Measurements from ENCODE around the gene PHGDH.

DNA sequence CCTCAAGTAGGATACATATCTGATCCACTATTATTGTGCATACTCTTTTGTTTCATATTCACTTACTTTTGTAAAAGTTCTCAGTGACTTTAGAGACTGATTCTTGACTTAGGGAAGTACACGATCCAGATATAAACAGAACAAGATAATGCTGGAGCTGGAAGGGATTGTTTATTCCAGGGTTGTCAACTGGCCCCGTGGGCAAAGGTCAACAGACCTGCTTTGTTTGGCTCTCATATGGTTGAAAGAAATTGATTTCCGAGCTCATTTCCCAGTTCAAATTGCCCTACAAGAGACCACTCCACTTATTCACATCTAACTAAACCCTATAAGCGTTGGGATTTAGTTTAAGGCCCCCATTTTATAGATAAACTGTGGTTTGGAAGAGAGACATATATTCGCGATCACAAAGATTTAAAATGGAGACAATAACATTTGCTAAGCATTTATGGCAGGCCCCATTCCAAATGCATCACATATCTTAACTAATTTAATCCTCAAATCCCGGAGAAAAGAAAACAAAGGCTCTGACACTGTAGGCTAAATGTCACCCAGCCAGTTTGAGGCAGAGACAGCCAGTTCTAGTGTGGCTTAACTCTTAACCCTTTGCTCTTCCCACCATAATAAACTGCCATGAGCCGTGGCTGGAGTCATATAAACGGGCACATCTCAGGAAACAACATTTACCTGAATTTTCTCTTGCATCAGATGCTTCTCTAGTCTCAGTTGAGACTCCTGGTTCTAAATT, 78.9 kb downstream of the PHGDH start:
- TF ChIP-seq, protein P1, sequence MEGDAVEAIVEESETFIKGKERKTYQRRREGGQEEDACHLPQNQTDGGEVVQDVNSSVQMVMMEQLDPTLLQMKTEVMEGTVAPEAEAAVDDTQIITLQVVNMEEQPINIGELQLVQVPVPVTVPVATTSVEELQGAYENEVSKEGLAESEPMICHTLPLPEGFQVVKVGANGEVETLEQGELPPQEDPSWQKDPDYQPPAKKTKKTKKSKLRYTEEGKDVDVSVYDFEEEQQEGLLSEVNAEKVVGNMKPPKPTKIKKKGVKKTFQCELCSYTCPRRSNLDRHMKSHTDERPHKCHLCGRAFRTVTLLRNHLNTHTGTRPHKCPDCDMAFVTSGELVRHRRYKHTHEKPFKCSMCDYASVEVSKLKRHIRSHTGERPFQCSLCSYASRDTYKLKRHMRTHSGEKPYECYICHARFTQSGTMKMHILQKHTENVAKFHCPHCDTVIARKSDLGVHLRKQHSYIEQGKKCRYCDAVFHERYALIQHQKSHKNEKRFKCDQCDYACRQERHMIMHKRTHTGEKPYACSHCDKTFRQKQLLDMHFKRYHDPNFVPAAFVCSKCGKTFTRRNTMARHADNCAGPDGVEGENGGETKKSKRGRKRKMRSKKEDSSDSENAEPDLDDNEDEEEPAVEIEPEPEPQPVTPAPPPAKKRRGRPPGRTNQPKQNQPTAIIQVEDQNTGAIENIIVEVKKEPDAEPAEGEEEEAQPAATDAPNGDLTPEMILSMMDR (IDR thresholded peaks at IDR 0.05) = no peak
- TF ChIP-seq EZH2 (IDR thresholded peaks at IDR 0.05; ENCODE audit: borderline replicate concordance, insufficient read depth, low read depth, low read length, poor library complexity, severe bottlenecking) = no peak
